Measurements from ENCODE around the gene NME2.

GRCh38 chr17:51147650-51148049 is 18.6 kb upstream of the NME2 start:
- TF ChIP-seq CTCF (conservative IDR thresholded peaks at IDR 0.05; ENCODE audit: low read length), result no peak
- no peak for TF ChIP-seq EZH2phosphoT487 (IDR thresholded peaks at IDR 0.05; ENCODE audit: borderline replicate concordance)

Data from Loucy (cell line).